HG03159 (cell line): ENCODE results near the gene PRKAG1.

Experiments used
- ATAC-seq: cut with Tn5 transposase; IDR thresholded peaks from one replicate; pipeline ENCODE4 v1.9.1; 2021; ENCODE audit warnings: mild to moderate bottlenecking, moderate library complexity; ENCODE audit not compliant: unreplicated experiment

PRKAG1 gene

DNA sequence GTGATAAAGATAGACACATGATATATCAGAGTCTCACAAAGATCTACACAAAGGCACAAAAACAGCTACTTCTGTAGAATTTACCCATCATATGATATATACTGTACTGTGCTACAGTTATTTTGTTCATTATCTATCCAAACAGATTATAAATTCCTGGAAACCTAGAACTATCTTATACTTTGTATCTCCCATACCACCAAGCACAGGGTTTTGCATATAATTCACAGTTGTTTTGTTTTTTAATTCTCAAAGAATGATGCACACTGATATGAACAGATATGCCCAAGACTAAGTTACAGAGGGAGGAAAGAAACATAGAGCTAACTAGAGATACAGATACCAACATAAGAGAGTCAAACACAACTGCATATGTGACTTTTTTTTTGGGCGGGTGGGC, 3.4 kb downstream of the PRKAG1 start:
- no peak for ATAC-seq

- no peak for ATAC-seq
Observed at GRCh38 chr12:49014547-49014946, 4.0 kb downstream of the PRKAG1 start.

GRCh38 chr12:49013428-49013827, 5.1 kb downstream of the PRKAG1 start:
- ATAC-seq: no peak

- no peak for ATAC-seq
Observed at GRCh38 chr12:49012739-49013138, 5.8 kb downstream of the PRKAG1 start.

GRCh38 chr12:49010092-49010668, 8.4 kb downstream of the PRKAG1 start:
- ATAC-seq: no peak

- ATAC-seq: no peak
Observed at GRCh38 chr12:49008943-49009342, 9.6 kb downstream of the PRKAG1 start.

DNA sequence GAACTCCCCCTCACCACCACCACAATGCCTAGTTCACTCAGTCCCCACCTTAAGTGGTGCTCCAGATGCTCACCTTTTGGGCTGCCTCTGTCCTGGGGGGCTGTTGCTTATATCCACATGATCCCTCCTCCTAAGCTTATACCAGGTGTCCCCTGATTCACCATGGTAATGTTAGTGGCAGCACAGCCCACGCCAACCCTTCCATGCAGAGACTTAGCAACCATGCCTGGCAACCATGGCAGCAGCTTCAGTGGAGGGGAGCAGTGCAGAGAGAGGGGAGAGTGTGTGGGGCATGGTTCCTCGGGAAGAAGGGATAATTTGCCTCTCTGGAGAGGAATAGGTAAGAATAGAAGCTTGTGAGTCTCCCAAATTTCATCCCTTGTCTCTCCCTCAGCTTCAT, 18.2 kb downstream of the PRKAG1 start:
- ATAC-seq: no peak

DNA sequence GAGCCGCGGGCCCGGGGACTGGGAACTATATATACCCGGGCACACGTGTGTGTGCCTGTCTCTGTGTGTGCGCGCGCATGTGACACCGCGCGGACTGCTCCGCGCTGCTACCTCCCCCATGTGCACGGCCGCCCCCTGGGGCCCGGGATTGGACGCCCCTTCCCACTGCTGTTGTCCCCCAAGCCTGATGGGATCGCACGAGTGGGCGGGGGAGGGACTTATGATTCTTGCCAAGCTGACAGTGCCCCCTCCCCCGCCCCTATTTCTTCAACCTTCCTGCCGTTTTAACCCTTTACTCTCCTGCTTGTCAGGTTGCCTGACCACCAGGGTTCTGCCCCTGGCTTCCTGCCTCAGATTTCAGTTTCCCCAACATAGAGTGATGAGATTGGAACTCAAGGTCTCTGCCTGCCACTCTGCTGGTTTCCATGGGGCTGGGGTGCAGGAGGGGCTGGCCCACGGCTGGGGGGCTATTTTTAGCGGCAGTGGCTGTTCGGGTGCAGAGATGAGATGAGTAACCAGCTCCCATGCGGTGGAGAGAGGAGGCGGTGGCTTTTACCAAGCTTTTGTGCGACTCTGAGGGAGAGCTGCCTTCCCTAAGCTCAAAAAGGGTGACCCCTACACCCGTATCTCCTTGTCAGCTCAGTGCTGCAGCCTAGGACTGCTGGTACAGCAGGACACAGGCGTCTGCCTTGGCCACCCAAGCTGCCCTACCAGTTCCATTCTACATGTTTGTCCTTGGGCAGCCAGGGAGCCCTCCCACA, 19.0 kb downstream of the PRKAG1 start, which contains the start of gene DDN:
Gene DDN (minus strand): TSS at position 5 of the 761 bp plus-strand sequence. CDS start 88 bp downstream, outside the sequence.
- ATAC-seq: peak; percentile 43

GRCh38 chr12:48998497-48999353, 19.9 kb downstream of the PRKAG1 start:
- ATAC-seq: no peak

GRCh38 chr12:48997719-48998496, 20.7 kb downstream of the PRKAG1 start:
- peak; percentile 36 for ATAC-seq

DNA sequence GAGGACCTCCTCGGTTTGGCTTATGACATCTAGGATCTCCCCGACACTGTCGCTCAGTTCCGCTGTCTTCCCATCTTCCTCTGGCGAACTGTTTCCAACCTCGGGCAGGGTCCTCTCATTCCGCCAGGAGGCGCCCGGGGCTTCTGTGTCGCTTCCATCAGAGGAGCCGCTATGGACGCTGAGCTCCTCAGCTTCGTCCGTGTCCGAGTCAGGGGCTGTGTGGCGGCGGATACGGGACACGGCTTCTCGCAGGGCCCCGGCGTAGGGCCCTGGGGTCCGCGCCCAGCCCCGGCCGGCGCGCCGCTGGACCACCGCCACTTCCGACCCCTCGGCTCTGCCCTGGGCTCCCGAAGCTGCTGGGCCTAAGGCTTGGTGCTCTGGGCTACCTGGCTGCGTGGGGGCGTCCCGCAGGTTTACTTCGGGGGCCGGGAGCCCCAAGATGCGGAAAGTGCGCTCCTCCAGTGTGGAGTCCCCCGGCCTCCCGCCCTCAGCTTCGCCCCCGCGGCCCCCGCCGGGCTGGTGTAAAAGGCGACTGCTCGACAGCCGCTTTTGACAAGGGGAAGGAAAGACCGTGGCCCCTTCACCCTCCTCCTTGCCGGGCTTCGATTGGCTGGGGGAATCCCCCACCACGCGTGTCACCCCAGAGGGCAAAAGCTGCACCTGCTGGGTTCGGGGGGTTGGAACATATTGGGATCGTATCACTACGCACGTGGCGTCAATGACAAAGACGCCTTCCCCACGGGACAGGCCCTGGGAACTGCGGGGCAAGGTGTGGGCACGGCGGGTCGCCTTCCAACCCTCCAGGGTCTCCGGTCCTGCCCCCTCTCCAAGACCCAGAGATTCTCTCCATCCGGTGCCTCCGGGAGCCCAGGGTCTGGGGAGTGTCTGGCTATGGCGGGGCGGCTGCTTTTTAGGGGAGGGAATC, 21.5 kb downstream of the PRKAG1 start:
- no peak for ATAC-seq

DNA sequence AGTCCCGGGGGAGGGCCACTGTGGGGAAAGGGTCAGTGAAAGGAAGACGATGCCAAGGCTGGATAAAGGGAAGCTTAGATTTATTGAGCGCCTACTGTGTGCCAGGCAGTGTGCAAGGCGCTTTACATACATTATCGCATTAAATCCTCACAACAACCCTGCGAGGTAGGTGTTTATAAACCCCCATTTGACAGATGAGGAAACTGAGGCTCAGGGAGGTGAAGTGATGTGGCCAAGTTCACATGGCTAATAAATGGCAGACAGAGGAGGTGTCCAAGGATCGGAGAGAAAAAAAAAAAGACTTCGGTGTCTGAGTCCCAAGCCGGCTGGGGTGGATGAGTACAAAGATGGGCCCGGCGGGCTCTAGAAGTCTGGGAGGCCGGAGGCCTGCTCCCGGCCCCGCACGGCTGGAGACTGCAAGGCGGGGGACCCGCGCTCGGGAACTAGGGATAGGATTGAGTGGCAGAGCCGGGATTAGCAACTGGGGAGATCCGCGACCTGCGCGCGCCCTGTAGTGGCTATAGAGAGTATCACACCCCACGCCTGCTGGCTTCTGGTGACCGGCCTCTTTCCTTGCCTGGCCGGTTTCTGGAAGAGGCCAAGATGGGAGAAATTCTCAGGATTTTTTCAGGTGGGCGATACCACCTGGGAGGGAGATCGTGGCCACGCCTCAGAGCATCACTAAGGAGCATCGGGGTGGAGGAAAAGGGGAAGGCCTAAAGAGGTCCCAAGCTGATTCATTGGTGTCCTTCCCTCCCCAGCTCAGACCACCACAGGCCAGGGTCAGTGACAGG, 23.3 kb downstream of the PRKAG1 start:
- ATAC-seq: no peak

GRCh38 chr12:48994224-48995085, 24.1 kb downstream of the PRKAG1 start:
- no peak for ATAC-seq

DNA sequence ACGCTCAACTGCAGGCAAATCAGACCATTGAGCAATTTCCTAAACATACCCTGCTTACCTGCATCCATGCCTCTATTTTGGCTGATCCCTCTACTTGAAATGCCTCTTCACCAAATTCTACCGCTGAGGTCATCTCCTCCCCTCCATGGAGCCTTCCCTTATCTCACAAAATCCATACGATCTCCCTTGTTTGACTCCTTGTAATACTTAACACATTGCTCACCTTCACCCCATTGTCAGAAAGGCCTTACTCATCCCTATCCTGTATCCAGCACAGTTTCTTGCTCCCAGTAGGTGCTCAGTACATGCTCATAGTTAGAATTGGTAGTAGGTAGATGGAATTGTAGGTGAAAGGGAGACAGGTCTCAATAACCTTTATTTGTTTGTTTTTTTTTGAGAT, 24.8 kb downstream of the PRKAG1 start:
- no peak for ATAC-seq

DNA sequence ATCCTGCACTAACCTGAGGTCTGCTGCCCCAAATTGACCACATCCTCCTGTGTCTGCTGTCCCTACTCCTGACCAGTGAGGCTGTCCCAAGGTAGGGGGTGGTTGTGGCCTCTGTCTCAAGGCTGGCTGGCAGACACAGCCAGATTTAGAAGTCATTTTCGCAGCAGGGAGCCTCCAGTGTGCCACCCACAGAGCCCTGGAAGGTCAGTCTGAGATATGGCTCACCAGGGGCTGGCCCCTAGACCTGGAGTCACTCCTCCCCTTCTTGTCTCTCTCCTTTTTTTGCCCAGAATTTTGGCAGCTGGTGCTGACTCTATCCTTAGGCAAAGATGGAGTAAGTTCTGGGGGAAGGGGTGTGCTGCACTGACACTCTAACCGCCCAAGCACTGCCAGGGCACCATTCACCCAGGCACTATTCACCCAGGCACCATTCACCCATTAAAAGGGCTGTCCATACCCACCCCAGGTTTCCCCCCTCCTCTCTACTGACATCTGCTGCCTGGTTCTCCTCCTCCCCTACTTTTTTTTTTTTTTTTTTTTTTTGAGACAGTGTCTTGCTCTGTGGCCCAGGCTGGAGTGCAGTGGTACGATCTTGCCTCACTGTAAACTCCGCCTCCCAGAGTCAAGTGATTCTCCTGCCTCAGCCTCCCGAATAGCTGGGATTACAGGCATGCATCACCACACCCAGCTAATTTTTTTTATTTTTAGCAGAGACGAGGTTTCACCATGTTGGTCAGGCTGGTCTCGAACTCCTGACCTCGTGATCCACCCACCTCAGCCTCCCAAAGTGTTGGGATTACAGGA, 27.1 kb downstream of the PRKAG1 start:
- no peak for ATAC-seq

DNA sequence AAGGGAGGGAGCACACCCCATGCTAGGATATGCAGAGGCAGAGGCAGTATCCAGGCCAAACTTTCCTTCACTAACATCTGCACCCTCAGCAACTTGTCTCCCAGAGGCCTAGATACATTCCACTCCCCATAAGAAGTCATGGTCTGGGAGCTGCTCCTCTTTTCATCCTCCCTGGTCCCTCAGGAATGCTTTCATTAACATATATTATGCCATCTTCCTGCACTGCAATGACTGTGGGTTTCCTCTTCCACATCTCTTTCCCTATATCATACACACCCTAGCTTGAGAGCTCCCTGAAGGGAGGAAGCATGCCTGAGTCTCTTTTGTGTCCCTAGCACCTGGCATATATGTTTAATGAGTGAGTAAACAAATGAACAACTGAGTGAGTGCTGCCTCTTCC, 28.0 kb downstream of the PRKAG1 start:
- no peak for ATAC-seq

GRCh38 chr12:48988030-48988649, 30.4 kb downstream of the PRKAG1 start:
- no peak for ATAC-seq
